Ammon's horn (tissue), 1 donor: ENCODE results near the gene PPAN.

Experiments used
- DNase-seq: peaks from one replicate; pipeline ENCODE4 v3.0.0-alpha.2; 2016; ENCODE audit warnings: low spot score

The PPAN gene

DNA sequence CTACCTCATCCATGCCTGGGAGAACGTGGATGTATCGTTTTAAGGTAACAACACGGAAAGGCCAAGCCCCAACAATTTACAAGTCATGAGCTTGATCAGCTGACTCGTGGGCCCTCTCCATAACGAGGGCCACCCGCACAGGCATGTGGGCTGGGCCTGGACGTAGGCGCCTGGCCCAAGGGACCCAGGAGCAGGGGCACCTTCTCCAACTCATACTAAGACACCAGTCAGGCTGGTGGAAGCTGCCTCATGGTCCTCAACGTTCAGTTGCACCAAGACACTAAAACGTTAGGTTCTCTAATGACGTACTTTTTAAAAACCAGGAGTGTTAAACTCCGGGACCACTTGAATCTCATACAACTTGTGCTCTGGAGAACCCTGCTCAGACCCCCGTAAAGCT is 35.3 kb downstream of the PPAN start:
- DNase-seq, result no peak

GRCh38 chr19:10141973-10142372 is 35.8 kb downstream of the PPAN start:
- no peak for DNase-seq

DNA sequence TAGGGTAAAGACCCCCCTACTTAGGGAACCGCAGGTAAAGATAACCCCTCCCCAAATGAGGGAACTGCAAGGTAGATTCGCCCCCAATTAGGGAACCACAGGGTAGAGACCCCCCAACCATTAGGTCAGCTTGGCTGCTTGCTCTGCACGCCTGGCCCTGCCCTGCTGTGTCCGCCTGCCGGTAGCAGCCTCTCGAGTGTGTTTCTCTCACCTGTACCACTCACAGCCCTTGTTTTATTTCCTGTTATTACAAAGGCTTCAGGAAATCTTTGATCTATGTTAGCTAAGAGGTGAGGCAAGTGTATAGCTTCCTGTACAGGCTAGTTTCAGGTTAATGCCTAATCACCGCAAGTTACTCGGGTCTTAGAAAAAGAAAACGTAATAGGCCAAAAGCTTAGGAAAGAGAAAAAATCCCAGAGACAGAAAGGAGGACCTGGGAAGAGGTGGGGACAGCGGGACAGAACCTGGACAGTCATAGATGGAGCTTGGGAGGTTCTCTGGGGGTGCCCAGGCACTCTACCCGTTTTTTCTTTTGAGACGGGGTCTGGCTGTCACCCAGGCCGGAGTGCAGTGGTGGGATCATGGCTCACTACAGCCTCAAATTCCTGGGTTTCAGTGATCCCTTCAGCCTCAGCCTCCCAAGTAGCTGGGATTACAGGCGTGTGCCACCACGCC is 36.7 kb downstream of the PPAN start:
- no peak for DNase-seq

DNA sequence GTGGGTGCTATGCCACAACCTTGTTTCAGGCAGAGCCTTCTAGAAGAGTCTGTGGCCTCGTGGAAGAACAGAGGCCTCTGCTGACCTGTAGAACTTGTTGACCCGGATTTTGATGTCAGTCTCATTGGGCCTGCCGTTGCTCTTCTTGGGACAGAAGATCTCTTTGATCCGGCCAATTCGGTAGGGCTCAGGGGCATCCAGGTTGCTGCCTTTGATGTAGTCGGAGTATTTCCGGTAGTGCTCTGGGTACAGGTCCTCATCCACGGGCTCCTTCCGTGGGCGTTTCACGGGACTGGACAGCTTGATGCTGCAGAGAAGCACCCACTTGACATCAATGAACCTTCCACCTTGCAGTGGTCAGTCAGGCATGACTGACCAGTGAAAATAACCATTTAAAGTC is 37.5 kb downstream of the PPAN start:
- DNase-seq, result no peak

GRCh38 chr19:10144361-10144760 is 38.2 kb downstream of the PPAN start:
- DNase-seq, result no peak

DNA sequence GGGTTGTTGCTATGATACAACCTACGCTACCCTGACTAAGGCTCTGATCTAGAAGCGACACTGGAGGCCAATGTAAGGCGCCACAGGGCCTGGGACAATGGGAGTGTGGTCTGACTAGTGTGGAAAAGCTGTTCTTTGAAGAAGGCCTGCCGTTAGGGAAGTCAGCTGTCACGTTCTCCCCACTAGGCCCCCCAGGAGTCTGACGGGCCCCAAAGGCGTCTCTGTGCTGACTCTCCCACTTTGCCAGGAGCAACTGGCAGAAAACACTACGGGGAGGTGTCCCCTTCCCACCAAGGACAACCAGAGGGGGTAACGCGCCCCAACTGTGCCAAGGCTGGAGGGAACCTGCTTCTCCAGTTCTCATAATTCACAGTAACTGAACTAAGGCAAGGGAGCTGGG is 38.9 kb downstream of the PPAN start:
- DNase-seq, result no peak

GRCh38 chr19:10146142-10146541 is 40.0 kb downstream of the PPAN start:
- DNase-seq, result no peak

DNA sequence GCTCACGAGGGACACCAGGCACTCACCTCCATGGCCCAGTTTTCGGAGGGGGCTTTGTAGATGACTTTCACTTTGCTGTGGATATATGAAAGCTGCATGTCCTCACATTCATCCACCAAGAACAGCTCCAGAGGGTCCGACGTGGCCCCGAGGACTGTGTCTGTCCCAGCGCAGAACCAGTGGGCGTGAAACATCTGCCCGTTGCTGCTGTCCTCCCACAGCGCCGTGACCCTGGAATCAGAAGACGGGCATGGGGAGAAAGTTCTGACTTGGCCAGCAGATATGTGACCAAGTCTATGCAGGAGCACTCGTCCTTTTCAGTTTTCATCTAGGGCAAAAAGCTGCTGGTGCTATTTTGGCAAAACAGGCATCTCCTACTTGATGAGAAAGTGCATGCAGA is 43.3 kb downstream of the PPAN start:
- no peak for DNase-seq

- no peak for DNase-seq
These were observed 45.4 kb downstream of the PPAN start for GRCh38 chr19:10151521-10151920.

- no peak for DNase-seq
These were observed 45.9 kb downstream of the PPAN start for GRCh38 chr19:10152100-10152499.

DNA sequence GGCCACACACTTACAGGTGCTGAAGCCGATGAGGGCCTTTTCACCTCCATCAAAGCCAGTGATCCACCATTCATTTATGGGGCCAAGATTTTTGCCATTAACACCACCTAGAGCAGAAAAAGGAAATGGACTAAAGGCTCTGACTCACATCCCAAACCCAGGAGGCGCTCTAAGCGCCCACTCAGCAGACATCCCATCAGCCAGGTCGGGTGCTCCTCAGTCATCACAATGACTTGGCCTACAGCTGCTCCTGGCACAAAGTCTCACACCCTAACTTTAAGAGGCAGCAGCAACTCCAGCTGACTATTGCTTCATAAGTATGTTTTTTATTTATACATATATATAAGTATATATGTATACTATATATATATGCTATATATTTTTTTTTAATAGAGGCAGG is 49.7 kb downstream of the PPAN start:
- no peak for DNase-seq

GRCh38 chr19:10158071-10158470 is 51.9 kb downstream of the PPAN start:
- no peak for DNase-seq

GRCh38 chr19:10158485-10158884 is 52.3 kb downstream of the PPAN start:
- DNase-seq, result no peak

DNA sequence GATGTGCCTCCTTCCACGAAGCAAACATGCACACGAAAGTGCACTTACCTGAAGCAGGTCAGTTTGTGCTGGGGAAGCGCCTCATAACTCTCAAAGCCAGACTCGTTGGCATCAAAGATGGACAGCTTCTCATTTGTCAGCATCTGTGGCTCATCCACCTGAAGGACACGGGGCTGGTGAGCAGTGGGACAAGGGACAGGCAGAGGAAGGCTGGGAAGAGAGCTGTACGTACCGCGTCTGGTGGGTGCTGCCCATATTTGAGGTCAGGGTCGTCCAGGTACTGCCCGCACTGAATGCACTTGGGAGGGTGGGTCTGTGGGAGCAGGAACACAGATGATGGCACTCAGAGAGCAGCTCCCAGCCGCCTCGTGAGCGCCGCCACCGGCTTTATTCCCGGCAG is 53.4 kb downstream of the PPAN start:
- no peak for DNase-seq
